ENCODE results near the gene CTXND1.

DNA sequence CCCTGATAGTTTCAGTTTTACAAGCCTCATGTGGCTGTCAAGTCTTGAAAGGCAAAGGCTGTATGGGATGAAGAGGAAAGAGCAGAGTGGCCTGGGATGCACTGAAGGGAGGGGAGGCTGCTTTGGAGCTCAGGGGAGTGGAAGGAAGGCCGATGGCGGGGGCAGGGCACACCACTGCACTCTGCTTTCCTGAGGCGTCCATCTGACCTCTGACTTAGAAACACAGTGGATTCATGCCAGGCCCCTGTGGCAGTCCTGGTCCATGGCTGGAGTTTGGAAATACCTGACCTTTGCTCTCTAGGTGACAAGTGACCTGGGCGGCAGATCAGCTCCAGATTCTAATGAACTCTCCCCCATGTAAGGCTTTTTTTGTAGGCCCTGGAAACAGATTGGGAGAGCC lies 80.2 kb downstream of the CTXND1 start:
- TF ChIP-seq REST (IDR thresholded peaks at IDR 0.05; ENCODE audit: insufficient read depth in 1 of 2, low read depth in 2 of 2, low read length in 2 of 2) (no peak), TAF1 (IDR thresholded peaks at IDR 0.05; ENCODE audit: borderline replicate concordance, insufficient read depth, low read length) (no peak), POLR2AphosphoS5 (IDR thresholded peaks at IDR 0.05; ENCODE audit: low read depth, low read length) (no peak), FOXP2 (optimal IDR thresholded peaks at IDR 0.05; ENCODE audit: borderline replicate concordance, extremely low read depth, extremely low read length, insufficient read depth) (no peak)

All from PFSK-1 (cell line).